Measurements from ENCODE around the gene KRTAP10-12.

Gene KRTAP10-12

GRCh38 chr21:44697811-44698734 is 1.1 kb downstream of the KRTAP10-12 start:
- DNase-seq (ENCODE audit: low spot score), result no peak
- no peak for FAIRE-seq

GRCh38 chr21:44699502-44700001 is 2.6 kb downstream of the KRTAP10-12 start:
- FAIRE-seq, result no peak
- no peak for DNase-seq (ENCODE audit: low spot score)

- FAIRE-seq (no peak), DNase-seq (ENCODE audit: low spot score) (no peak)
Measured at GRCh38 chr21:44700101-44701022, 3.4 kb downstream of the KRTAP10-12 start.

GRCh38 chr21:44701023-44701400 is 4.0 kb downstream of the KRTAP10-12 start:
- FAIRE-seq, result no peak
- no peak for DNase-seq (ENCODE audit: low spot score)

- DNase-seq (ENCODE audit: low spot score), result no peak
- FAIRE-seq, result no peak
Measured at GRCh38 chr21:44701541-44701940, 4.6 kb downstream of the KRTAP10-12 start.

- DNase-seq (ENCODE audit: low spot score) (no peak), FAIRE-seq (no peak)
Measured at GRCh38 chr21:44702111-44702972, 5.4 kb downstream of the KRTAP10-12 start.

GRCh38 chr21:44702973-44703730 is 6.2 kb downstream of the KRTAP10-12 start:
- no peak for FAIRE-seq
- no peak for DNase-seq (ENCODE audit: low spot score)

GRCh38 chr21:44703731-44704635 is 7.0 kb downstream of the KRTAP10-12 start:
- DNase-seq (ENCODE audit: low spot score), result no peak
- no peak for FAIRE-seq

- no peak for FAIRE-seq
- no peak for DNase-seq (ENCODE audit: low spot score)
Measured at GRCh38 chr21:44704636-44705001, 7.6 kb downstream of the KRTAP10-12 start.

- DNase-seq (ENCODE audit: low spot score) (no peak), FAIRE-seq (no peak)
Measured at GRCh38 chr21:44706026-44706705, 9.2 kb downstream of the KRTAP10-12 start.

- FAIRE-seq, result no peak
- no peak for DNase-seq (ENCODE audit: low spot score)
Measured at GRCh38 chr21:44706706-44707581, 10.0 kb downstream of the KRTAP10-12 start.

- no peak for FAIRE-seq
Measured at GRCh38 chr21:44708213-44708865, 11.4 kb downstream of the KRTAP10-12 start.

GRCh38 chr21:44708866-44709425 is 12.0 kb downstream of the KRTAP10-12 start:
- no peak for FAIRE-seq
- no peak for DNase-seq (ENCODE audit: low spot score)

More at GRCh38 chr21:44708213-44708865, 11.4 kb downstream of the KRTAP10-12 start:
- no peak for DNase-seq (ENCODE audit: low spot score)

GRCh38 chr21:44709426-44710293 is 12.7 kb downstream of the KRTAP10-12 start:
- no peak for DNase-seq (ENCODE audit: low spot score)
- no peak for FAIRE-seq

GRCh38 chr21:44710294-44710665 is 13.3 kb downstream of the KRTAP10-12 start:
- DNase-seq (ENCODE audit: low spot score) (no peak), FAIRE-seq (no peak)

Measured in RCC 7860 (cell line).